Esophagus squamous epithelium (tissue), 4 donors: ENCODE results near the gene PTK7.

ENCODE experiments used
- POLR2A ChIP-seq, 4 donors: fragments of 450-650 bp; IDR thresholded peaks; one replicate each; pipeline ENCODE4 v1.6.1; 2017; ENCODE audit warnings: antibody characterized with exemption in 4 of 4, mild to moderate bottlenecking in 4 of 4, moderate library complexity in 3 of 4
- TF ChIP-seq, protein P1 (sequence below), 6 experiments: fragments of 450-650 bp in 4 of 6; fragments of 200-600 bp in 2 of 6; sonication (generic) in 2 of 6; IDR thresholded peaks; one replicate each; pipeline ENCODE4 v1.5.1; 2016 to 2019; ENCODE audit warnings: antibody characterized with exemption in 6 of 6, mild to moderate bottlenecking in 4 of 6, moderate library complexity in 4 of 6

DNA sequence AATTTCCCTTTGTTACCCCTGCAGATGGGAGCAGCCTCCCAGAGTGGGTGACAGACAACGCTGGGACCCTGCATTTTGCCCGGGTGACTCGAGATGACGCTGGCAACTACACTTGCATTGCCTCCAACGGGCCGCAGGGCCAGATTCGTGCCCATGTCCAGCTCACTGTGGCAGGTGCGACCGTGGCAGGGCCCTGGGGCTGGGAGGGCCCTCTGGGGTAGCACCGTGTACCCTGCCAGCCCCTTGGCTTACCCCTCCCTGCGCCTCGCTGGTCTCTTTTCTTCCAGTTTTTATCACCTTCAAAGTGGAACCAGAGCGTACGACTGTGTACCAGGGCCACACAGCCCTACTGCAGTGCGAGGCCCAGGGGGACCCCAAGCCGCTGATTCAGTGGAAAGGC lies 65.5 kb downstream of the PTK7 start:
- TF ChIP-seq, protein P1, sequence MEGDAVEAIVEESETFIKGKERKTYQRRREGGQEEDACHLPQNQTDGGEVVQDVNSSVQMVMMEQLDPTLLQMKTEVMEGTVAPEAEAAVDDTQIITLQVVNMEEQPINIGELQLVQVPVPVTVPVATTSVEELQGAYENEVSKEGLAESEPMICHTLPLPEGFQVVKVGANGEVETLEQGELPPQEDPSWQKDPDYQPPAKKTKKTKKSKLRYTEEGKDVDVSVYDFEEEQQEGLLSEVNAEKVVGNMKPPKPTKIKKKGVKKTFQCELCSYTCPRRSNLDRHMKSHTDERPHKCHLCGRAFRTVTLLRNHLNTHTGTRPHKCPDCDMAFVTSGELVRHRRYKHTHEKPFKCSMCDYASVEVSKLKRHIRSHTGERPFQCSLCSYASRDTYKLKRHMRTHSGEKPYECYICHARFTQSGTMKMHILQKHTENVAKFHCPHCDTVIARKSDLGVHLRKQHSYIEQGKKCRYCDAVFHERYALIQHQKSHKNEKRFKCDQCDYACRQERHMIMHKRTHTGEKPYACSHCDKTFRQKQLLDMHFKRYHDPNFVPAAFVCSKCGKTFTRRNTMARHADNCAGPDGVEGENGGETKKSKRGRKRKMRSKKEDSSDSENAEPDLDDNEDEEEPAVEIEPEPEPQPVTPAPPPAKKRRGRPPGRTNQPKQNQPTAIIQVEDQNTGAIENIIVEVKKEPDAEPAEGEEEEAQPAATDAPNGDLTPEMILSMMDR (IDR thresholded peaks at IDR 0.05), result no peak
- TF ChIP-seq POLR2A (IDR thresholded peaks at IDR 0.05), result no peak
